BE2C (cell line): Measurements from ENCODE around the gene LIX1L.

Experiments used
- DNase-seq: peaks from one replicate; pipeline ENCODE4 v3.0.0-alpha.2; 2020
- H3K27me3 ChIP-seq: fragments of 250-450 bp; sonication (Bioruptor Pico); 2 replicates; pipeline ENCODE4 v1.5.1; 2020; ENCODE audit warnings: mild to moderate bottlenecking
- H3K36me3 ChIP-seq: fragments of 250-450 bp; sonication (Bioruptor Pico); 2 replicates; pipeline ENCODE4 v1.5.1; 2020; ENCODE audit warnings: mild to moderate bottlenecking
- H3K4me1 ChIP-seq: fragments of 250-450 bp; sonication (Bioruptor Pico); 2 replicates; pipeline ENCODE4 v1.5.1; 2020
- H3K4me3 ChIP-seq: 2 replicates; pipeline ENCODE4 v1.5.1; 2011; ENCODE audit warnings: low read depth, low read length
- H3K9me3 ChIP-seq: fragments of 250-450 bp; sonication (Bioruptor Pico); 2 replicates; pipeline ENCODE4 v1.5.1; 2020
- TF ChIP-seq, protein P1 (sequence below): IDR thresholded peaks from 2 replicates; pipeline ENCODE4 v1.5.1; 2012; ENCODE audit warnings: mild to moderate bottlenecking, low read depth, low read length

LIX1L gene

DNA sequence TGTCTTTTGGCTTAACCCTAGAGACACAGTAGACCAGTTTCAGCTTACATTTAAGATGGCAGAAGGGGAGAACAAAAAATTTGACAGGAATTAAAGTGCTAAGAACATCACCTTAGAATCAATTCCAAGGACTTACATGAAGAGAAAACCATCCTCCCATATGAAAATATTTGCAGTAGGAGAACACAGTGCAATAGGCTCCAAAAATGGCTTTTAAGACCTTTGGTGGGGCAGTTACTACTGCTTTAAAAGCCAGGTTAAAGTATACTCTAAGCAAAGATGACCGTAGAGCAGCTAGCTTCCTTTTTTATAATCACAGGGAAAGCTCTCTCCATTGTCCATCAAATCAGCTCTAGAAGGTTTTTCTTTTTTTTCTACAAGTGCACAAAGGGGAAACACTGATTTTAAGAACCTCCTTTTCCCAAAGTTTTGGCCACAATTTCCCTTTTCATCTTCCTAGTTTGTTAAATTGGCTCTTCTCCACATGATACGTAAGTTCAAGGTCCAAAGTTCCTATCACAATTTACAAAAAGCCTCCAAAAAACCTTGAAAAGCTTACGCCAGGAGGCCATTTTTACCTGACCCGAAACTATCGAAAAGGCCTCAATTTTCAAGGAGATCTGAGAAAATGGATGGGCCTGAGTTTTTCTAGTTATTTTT lies 35.3 kb upstream of the LIX1L start:
- TF ChIP-seq, protein P1, sequence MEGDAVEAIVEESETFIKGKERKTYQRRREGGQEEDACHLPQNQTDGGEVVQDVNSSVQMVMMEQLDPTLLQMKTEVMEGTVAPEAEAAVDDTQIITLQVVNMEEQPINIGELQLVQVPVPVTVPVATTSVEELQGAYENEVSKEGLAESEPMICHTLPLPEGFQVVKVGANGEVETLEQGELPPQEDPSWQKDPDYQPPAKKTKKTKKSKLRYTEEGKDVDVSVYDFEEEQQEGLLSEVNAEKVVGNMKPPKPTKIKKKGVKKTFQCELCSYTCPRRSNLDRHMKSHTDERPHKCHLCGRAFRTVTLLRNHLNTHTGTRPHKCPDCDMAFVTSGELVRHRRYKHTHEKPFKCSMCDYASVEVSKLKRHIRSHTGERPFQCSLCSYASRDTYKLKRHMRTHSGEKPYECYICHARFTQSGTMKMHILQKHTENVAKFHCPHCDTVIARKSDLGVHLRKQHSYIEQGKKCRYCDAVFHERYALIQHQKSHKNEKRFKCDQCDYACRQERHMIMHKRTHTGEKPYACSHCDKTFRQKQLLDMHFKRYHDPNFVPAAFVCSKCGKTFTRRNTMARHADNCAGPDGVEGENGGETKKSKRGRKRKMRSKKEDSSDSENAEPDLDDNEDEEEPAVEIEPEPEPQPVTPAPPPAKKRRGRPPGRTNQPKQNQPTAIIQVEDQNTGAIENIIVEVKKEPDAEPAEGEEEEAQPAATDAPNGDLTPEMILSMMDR, result no peak
- Histone ChIP-seq H3K4me3 (peak overlapping the region; percentile 7; the same call in 1 of the 2 replicates), H3K27me3 (no peaks in the 10 kb centered on the region), H3K4me1 (peaks cover 6% of the 10 kb centered on the region), H3K36me3 (peaks cover 33% of the 10 kb centered on the region), H3K9me3 (no peaks in the 10 kb centered on the region)
- DNase-seq, result no peak

DNA sequence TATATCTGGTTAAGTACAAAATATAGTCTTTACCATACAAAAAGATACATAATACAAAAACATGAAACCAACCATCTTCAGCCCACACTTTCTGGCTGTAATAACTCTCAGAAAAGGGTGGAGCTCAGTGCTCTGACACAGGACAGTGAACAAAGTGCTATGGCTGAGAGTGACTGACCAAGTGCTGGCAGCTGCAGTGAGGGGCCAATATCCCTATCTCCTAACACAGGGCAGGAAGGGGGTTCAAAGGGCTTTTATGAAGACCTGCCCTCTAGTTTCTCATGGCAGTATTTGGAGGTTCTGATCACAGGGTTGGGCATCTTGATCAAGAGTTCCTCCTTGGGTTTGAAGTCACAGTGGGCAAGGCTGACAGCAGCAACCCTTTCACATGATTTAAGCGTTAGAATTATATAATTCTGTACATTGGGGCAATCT lies 34.7 kb upstream of the LIX1L start:
- Histone ChIP-seq H3K27me3 (no peaks in the 10 kb centered on the region), H3K36me3 (peaks cover 33% of the 10 kb centered on the region), H3K9me3 (no peaks in the 10 kb centered on the region), H3K4me1 (peaks cover 5% of the 10 kb centered on the region), H3K4me3 (no peak overlapping the region; the same call in 1 of the 2 replicates)
- no peak for DNase-seq
- TF ChIP-seq, protein P1, result no peak

DNA sequence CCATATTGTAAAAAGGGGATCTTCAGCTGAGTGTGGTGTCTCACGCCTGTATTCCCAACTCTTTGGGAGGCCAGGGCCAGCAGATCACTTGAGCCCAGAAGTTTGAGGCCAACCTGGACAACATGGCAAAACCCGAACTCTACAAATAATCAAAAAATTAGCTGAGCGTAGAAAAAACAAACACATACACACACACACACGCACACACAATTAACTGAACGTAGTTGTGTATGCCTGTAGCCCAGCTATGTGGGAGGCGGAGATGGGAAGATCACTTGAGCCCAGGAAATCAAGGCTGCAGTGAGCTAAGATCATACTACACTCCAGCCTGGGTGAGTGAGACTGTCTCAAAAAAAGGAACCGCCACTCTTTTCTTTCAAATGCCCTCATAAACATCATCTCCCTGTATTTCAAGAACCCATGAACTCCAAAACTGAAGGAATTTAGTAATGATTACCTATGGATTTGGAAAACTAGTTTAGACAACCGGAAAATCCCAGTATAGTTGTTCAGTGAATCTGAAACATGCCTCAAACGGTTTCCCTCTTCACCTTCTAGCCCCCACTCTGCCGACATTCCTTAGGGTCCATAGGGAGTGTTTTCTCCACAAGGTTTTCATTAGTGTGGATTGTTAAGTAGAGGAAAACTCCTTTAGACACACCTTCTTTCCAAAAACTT lies 34.1 kb upstream of the LIX1L start:
- DNase-seq, result no peak
- TF ChIP-seq, protein P1, result no peak
- H3K27me3 ChIP-seq, result no peaks in the 10 kb centered on the region
- H3K36me3 ChIP-seq, result peaks cover 33% of the 10 kb centered on the region
- H3K9me3 ChIP-seq, result no peaks in the 10 kb centered on the region
- H3K4me3 ChIP-seq, result no peak overlapping the region
- no peaks in the 10 kb centered on the region for H3K4me1 ChIP-seq

DNA sequence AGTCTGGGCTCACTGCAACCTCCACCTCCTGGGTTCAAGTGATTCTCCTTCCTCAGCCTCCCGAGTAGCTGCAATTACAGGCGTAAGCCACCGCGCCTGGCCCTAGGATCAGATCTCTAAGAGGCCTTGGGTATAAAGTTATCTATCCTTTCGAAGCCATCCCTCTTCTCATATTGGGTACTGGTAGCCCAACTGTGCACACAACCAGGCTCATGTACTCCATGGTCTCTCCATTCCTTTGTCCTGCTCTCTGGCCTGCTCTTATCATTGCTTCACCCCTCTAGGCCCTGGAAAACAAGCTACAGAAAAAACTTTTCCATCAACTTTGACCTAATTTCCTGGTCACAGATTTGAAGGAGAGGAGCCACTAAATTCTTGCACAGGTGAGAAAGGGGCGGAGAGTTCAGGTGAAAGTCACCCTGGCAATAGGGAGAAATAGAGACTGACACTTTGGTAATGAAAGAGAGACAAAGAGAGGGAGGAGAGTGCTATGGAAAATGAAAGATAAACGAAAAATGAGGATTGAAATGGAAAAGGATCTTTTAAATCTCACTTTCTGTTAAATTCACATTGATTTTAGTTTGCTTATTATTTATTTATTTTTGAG lies 32.5 kb upstream of the LIX1L start:
- TF ChIP-seq, protein P1, result no peak
- Histone ChIP-seq H3K4me3 (no peak overlapping the region), H3K27me3 (no peaks in the 10 kb centered on the region), H3K9me3 (no peaks in the 10 kb centered on the region), H3K4me1 (peaks cover 3% of the 10 kb centered on the region; the same call in 1 of the 2 replicates), H3K36me3 (peaks cover 31% of the 10 kb centered on the region)
- no peak for DNase-seq

DNA sequence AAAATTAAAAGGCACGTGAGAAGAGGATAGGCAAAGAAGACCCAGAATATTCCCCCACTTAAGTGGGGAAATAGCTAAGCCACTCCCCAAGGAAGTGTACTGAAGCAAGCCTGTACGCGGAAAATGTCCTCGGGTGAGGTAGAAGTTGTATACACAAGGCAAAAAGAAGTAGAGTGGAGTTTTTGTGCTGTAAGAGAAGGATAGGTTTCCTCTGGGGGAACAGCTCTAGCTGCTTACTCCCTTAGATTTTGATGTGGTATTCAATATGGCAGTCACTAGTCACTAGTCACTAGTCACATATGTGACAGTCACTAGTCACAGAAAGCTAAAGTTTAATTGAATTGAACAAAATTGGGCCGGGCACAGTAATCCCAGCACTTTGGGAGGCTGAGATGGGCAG lies 31.0 kb upstream of the LIX1L start:
- no peak for DNase-seq
- Histone ChIP-seq H3K9me3 (no peaks in the 10 kb centered on the region), H3K4me1 (peaks cover 3% of the 10 kb centered on the region; the same call in 1 of the 2 replicates), H3K36me3 (peaks cover 15% of the 10 kb centered on the region), H3K4me3 (no peak overlapping the region), H3K27me3 (no peaks in the 10 kb centered on the region)
- TF ChIP-seq, protein P1, result no peak
